Breast epithelium (tissue), 3 donors: ENCODE results near the gene HDAC2.

Experiments
- CTCF ChIP-seq, 3 donors: fragments of 450-650 bp; IDR thresholded peaks; one replicate each; pipeline ENCODE4 v1.5.1; 2016 to 2017; ENCODE audit warnings: antibody characterized with exemption in 3 of 3, mild to moderate bottlenecking in 3 of 3, moderate library complexity in 3 of 3
- POLR2A ChIP-seq: fragments of 450-650 bp; IDR thresholded peaks from one replicate; pipeline ENCODE4 v1.6.1; 2016; ENCODE audit warnings: antibody characterized with exemption, mild to moderate bottlenecking, moderate library complexity

GRCh38 chr6:113907102-113907815 lies 63.7 kb downstream of the HDAC2 start:
- no peak for TF ChIP-seq POLR2A
- no peak for TF ChIP-seq CTCF (IDR thresholded peaks at IDR 0.05)
